Measurements from ENCODE around the gene KPNA2. TPM values are rescaled to one million over a fixed set of nuclear protein-coding genes. Genes with fewer than 3 reads are reported as not detected.
A peak's percentile ranks its signal among the peaks of the same experiment; 100 is the strongest.

The KPNA2 gene
- total RNA-seq, 2 donors from 2014 or later = 248 to 310 TPM

DNA sequence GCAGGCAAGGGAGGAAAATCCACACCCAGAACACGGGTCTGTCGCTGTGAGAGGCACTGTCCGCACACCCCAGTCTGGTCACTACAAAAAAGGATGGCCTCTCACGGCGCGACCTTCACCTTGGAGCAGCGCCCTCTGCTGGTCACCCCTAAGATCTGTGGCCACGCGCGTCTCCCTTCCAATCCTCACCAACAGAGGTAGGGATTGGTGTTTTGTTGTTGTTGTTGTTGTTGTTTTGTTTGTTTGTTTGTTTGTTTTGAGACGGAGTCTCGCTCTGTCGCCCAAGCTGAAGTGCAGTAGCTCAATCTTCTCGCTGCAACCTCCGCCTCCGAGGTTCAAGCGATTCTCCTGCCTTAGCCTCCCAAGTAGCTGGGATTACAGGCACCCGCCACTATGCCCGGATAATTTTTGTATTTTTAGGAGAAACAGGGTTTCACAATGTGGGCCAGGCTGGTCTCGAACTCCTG is 24.3 kb upstream of the KPNA2 start:
- Mint-ChIP-seq H3K27me3 (ENCODE audit: insufficient read depth) (no peaks in the 10 kb centered on the region), H3K9me3 (no peaks in the 10 kb centered on the region), H3K4me1 (peaks cover 2% of the 10 kb centered on the region), H3K36me3 (ENCODE audit: low read depth) (no peaks in the 10 kb centered on the region), H3K27ac (peak overlapping the region; percentile 81), H3K4me3 (peak overlapping the region; percentile 34)
- DNase-seq = peak; percentile 96
- Histone ChIP-seq H3K27me3 (ENCODE audit: control insufficient read depth, insufficient read depth, low read length, poor library complexity, severe bottlenecking) (no peaks in the 10 kb centered on the region), H3K9ac (ENCODE audit: extremely low read depth, low read length, poor library complexity, severe bottlenecking) (no peak overlapping the region), H3K36me3 (ENCODE audit: control insufficient read depth, insufficient read depth, low read length) (no peaks in the 10 kb centered on the region), H3K9me3 (ENCODE audit: control insufficient read depth, low read length) (no peaks in the 10 kb centered on the region), H3K4me1 (ENCODE audit: control insufficient read depth, insufficient read depth, low read length) (no peaks in the 10 kb centered on the region), H3K27ac (ENCODE audit: low read depth, low read length) (no peak overlapping the region), H3K4me3 (ENCODE audit: low read length) (no peak overlapping the region)
- TF ChIP-seq, protein P1, sequence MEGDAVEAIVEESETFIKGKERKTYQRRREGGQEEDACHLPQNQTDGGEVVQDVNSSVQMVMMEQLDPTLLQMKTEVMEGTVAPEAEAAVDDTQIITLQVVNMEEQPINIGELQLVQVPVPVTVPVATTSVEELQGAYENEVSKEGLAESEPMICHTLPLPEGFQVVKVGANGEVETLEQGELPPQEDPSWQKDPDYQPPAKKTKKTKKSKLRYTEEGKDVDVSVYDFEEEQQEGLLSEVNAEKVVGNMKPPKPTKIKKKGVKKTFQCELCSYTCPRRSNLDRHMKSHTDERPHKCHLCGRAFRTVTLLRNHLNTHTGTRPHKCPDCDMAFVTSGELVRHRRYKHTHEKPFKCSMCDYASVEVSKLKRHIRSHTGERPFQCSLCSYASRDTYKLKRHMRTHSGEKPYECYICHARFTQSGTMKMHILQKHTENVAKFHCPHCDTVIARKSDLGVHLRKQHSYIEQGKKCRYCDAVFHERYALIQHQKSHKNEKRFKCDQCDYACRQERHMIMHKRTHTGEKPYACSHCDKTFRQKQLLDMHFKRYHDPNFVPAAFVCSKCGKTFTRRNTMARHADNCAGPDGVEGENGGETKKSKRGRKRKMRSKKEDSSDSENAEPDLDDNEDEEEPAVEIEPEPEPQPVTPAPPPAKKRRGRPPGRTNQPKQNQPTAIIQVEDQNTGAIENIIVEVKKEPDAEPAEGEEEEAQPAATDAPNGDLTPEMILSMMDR (conservative IDR thresholded peaks at IDR 0.05) = peak; percentile 86
- WGBS, 2 experiments (ENCODE audit: insufficient coverage in 1 of 2, insufficient read length in 1 of 2) = 55 to 93% methylated on average over 9 to 20 of the region's 20 CpGs

DNA sequence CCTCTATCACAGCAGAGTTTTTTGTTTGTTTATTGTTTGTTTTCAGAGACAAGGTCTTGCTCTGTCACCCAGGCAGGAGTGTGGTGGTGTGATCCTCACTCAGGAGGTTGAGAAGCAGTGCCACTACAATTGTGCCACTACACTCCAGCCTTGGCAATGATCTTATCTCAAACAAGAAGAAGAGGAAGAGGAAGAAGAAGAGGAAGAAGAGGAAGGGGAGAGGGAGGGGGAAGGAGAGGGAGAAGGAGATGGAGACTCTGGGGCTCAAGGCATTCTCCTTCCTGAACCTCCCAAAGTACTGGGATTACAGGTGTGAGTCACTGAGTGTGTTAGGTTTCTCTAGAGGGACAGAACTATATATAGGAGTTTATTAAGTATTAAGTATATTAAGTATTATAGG is 22.1 kb upstream of the KPNA2 start:
- Mint-ChIP-seq H3K27ac (no peak overlapping the region), H3K27me3 (ENCODE audit: insufficient read depth) (no peaks in the 10 kb centered on the region), H3K4me3 (no peak overlapping the region), H3K36me3 (ENCODE audit: low read depth) (no peaks in the 10 kb centered on the region), H3K4me1 (peaks cover 6% of the 10 kb centered on the region), H3K9me3 (no peaks in the 10 kb centered on the region)
- no peak overlapping the region for H3K4me3 ChIP-seq (ENCODE audit: low read length)
- H3K9me3 ChIP-seq (ENCODE audit: control insufficient read depth, low read length) = no peaks in the 10 kb centered on the region
- no peak overlapping the region for H3K27ac ChIP-seq (ENCODE audit: low read depth, low read length)
- H3K4me1 ChIP-seq (ENCODE audit: control insufficient read depth, insufficient read depth, low read length) = no peaks in the 10 kb centered on the region
- H3K36me3 ChIP-seq (ENCODE audit: control insufficient read depth, insufficient read depth, low read length) = no peaks in the 10 kb centered on the region
- H3K9ac ChIP-seq (ENCODE audit: extremely low read depth, low read length, poor library complexity, severe bottlenecking) = no peak overlapping the region
- no peaks in the 10 kb centered on the region for H3K27me3 ChIP-seq (ENCODE audit: control insufficient read depth, insufficient read depth, low read length, poor library complexity, severe bottlenecking)
- TF ChIP-seq, protein P1 (conservative IDR thresholded peaks at IDR 0.05) = no peak
- DNase-seq = no peak

DNA sequence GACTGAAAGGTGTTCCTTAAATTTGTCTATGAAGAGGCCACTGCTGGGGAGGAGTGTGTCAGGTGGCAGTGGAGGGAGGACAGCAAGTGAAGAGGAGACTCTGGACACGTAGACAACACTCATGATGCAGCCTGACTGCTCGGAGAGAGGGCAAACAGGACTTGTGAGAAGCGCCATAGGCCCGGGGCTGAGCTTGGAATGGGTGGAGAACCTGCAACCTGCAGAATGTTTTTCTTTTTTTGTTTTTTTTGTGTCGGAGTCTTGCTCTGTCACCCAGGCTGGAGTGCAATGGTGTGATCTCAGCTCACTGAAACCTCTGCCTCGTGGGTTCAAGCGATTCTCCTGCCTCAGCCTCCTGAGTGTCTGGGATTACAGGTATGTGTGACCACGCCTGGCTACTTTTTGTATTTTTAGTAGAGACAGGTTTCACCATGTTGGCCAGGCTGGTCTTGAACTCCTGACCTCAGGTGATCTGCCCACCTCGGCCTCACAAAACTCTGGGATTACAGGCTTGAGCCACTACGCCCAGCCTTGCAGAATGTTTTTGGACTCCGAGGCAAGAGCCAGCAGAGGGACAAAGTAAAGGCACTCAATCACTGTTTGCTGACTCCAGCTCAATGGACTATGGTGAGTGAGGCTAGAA is 20.3 kb upstream of the KPNA2 start:
- DNase-seq = no peak
- Histone ChIP-seq H3K4me1 (ENCODE audit: control insufficient read depth, insufficient read depth, low read length) (no peaks in the 10 kb centered on the region), H3K27me3 (ENCODE audit: control insufficient read depth, insufficient read depth, low read length, poor library complexity, severe bottlenecking) (no peaks in the 10 kb centered on the region), H3K27ac (ENCODE audit: low read depth, low read length) (no peak overlapping the region), H3K9ac (ENCODE audit: extremely low read depth, low read length, poor library complexity, severe bottlenecking) (no peak overlapping the region), H3K36me3 (ENCODE audit: control insufficient read depth, insufficient read depth, low read length) (no peaks in the 10 kb centered on the region), H3K4me3 (ENCODE audit: low read length) (no peak overlapping the region), H3K9me3 (ENCODE audit: control insufficient read depth, low read length) (no peaks in the 10 kb centered on the region)
- WGBS, 2 experiments (ENCODE audit: insufficient coverage in 1 of 2, insufficient read length in 1 of 2) = 93 to 94% methylated on average over 11 of the region's 11 CpGs
- Mint-ChIP-seq H3K36me3 (ENCODE audit: low read depth) (no peaks in the 10 kb centered on the region), H3K27ac (peak overlapping the region; percentile 33), H3K4me3 (no peak overlapping the region), H3K4me1 (peaks cover 6% of the 10 kb centered on the region), H3K9me3 (no peaks in the 10 kb centered on the region), H3K27me3 (ENCODE audit: insufficient read depth) (no peaks in the 10 kb centered on the region)
- TF ChIP-seq, protein P1 (conservative IDR thresholded peaks at IDR 0.05) = no peak
